Amygdala (tissue), 56 donors: ENCODE data around the gene NGFR.
"Not testable (repeated sequence)": the region's sequence is repeated elsewhere in the genome, so short reads cannot be mapped to it uniquely, and the experiment has no call there.

Experiments
- DNase-seq, 56 donors: peaks; one replicate each; lab custom pipeline; 2025; lab: John Stamatoyannopoulos, UW

Gene NGFR

GRCh38 chr17:49494399-49494985 lies 601 bp upstream of the NGFR start:
- no peak for DNase-seq

DNA sequence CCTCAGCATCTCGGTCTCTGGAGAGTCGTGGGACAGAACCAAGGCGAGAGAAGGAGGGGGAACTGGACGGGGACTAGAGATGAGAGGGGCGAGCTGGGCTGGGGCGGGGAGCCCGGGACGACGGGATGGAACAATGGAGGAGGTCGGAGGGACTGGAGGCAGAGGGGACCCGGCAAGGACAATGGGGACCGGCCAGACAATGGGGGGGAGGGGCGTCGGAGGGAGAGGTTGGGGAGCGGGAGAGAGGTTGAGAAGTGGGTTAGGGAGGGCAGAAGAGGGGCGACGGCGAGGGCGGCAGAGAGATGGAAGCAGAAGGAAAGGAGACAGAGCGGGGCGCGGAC lies 719 bp downstream of the NGFR start:
- DNase-seq: no peak

GRCh38 chr17:49496183-49496866 lies 1.2 kb downstream of the NGFR start:
- peak in 39 of 56 donors; percentile 6 to 86 (median 32) for DNase-seq

- DNase-seq: no peak
Observed at GRCh38 chr17:49496867-49497147, 1.7 kb downstream of the NGFR start.

DNA sequence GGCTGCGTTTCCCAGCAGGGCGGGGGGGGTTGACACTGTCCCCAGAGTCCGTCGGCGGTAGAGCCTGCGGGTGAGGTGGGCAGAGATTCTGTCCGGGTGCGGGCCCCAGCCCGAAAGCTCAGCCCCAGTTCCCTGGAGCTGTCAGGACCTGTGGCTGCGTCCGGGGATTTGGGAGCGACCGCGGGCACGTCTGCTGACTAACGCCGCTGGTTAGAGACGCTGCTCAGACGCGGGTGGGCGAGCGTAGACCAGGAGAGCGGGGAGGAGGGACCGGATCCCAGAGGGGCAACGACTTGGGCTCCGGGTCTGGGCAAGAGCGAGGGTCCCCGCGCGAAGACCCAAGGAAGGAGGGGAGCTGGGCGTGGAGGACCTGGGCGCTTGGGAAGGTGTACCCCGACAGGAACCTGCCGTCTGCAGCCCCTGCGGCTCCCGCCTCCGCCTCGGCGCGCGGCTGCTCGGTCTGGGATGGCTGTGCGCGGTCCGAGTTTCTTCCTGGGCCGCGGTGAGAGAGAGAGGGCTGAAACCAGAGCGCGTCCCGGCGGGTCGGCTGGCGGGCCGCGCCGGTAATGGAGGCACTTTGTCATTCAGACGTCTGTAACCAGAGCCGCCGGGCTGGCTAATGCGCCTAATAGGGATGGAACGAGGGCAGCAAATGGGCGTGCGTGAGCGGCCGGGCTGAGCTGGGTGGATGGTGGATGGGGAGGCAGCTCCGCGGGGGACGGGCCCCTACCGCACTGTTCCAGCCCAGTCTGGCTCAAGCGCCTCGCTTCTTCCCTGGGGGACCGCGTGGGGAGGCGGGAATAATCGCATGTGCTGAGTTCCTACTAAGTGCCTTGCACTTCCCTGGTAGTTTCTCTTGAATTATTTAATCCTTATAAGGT lies 2.3 kb downstream of the NGFR start:
- DNase-seq: peak in 3 of 56 donors; percentile 6 to 23 (median 11)

DNA sequence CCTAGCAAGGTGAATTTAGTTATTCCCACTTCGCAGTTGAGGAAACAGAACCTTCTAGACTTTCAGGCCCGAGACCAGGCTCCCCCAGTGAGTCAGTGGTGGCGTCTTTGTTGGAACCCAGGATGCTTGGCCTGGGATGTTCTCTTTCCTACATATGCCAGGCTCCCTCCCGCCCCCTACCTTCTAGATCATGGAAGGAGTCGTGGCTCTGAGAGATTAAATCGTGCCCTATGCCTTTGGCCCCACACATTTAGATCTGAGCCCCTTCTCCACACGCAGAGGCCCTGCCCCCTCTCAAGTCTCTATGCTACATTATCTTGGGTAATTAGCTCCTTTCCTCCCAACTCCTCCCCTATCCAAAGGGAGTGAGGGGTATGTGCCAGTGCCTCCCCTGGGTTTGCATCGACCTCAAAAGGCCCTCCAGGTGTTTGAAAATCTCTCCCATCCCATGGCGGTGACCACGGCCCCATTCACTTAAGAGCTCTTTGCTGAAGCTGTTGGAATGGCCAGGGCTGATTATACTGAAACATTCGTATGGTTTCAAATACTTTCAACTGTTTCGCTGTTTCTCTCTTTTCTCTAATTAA lies 3.0 kb downstream of the NGFR start:
- no peak for DNase-seq

GRCh38 chr17:49501496-49501895 lies 6.4 kb downstream of the NGFR start:
- no peak for DNase-seq

DNA sequence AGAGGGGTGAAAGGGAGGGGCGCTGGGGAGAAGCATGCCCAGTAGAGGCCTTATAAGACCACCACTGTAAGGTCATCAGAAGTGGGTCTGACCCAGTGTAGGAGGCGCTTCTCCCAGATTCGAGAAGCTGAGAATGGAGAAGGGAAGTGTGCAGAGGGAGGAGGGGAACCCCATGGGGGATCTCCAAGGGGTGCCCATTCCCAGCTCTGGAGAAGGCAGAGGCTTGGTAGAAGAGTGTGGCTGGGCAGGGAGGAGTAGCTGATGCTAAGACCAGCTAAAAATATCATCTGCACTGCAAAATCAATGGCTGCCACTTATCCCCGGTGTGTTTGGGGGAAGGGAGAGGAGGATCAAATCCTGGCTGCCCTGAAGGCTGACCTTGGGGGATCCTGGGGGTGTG lies 7.2 kb downstream of the NGFR start:
- no peak for DNase-seq

GRCh38 chr17:49502680-49503079 lies 7.6 kb downstream of the NGFR start:
- not testable (repeated sequence) for DNase-seq

DNA sequence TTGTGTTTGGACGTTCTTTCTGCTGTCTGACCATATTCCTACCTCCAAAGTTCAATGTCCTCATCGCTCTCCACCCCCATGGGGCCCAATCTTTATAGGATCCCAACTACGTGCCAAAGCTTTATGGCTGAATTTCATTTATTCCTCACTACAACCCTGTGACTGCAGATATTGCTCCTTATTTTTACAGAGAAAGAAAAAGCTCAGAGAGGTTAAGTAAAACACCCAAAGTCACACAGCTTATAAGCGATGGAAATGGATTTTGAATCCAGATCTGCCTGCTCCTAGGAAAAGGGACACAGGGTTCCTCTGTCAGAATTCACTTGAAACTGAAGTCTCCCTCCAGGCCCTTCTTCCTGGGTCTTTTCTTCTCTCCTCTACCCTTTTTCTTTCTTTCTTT lies 9.3 kb downstream of the NGFR start:
- DNase-seq: no peak

DNA sequence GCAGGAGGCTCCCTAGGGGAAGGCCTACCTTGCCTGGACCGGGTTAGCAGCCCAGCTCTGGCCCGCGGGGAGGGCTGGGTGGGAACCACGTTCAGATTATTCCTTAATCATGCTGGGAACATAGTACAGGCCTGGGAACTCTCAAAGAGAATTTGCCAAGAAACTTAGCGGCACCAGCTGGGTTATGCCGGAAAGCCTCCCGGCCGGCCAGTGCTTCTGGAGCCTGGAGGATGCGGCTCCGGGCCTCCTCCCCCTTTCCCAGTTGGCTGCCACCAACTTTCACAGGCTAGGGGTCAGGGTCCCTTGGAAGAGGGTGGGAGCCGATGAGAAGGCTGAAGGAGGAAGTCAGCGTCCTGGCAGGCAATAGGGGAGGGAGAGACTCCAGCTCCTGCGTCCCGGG lies 10.8 kb downstream of the NGFR start:
- DNase-seq: no peak

DNA sequence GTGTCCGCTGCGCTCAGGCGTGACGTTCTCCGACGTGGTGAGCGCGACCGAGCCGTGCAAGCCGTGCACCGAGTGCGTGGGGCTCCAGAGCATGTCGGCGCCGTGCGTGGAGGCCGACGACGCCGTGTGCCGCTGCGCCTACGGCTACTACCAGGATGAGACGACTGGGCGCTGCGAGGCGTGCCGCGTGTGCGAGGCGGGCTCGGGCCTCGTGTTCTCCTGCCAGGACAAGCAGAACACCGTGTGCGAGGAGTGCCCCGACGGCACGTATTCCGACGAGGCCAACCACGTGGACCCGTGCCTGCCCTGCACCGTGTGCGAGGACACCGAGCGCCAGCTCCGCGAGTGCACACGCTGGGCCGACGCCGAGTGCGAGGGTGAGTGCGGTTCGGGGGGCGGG lies 11.2 kb downstream of the NGFR start:
- DNase-seq: no peak

GRCh38 chr17:49508061-49508865 lies 13.2 kb downstream of the NGFR start:
- DNase-seq: no peak

- no peak for DNase-seq
Observed at GRCh38 chr17:49508866-49509587, 13.9 kb downstream of the NGFR start.

- no peak for DNase-seq
Observed at GRCh38 chr17:49509588-49509917, 14.5 kb downstream of the NGFR start.

DNA sequence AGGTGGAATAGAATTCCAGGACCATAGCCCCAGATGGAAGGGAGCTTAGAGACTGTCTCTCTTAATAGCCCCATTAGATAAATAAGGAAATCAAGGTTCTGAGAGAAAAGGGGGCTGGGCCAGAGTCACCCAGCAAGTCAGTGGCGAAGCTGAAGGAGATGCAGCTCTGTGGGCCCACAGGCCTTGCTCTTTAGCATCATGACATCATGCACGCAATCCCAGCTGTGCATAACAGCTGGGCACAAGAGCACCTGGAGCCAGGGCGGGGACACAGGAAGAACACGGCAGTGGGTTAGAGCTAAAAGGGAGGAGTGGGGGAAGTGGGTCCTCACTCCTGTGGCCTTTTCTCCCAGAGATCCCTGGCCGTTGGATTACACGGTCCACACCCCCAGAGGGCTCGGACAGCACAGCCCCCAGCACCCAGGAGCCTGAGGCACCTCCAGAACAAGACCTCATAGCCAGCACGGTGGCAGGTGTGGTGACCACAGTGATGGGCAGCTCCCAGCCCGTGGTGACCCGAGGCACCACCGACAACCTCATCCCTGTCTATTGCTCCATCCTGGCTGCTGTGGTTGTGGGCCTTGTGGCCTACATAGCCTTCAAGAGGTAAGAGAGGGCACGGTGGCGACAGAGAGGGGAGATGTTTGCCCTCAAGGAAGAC lies 15.1 kb downstream of the NGFR start:
- DNase-seq: no peak

DNA sequence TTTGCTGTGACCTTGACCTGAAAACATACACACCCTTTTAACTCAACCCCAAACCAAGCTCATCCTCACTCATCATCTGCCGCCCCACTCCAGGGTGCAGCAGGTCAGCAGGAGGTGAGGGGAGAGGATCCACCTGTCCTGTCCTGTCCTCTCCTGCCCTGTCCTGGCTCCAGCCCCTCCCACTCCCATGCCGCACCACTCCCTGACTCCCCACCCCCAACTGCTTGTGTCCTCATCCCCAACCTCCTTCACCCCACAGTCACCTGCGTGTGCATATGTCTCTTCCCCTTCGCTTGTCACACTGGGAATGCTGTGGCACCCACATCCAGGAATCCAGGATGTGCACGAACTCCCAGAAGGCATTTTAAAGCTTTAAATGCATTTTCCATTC lies 15.6 kb downstream of the NGFR start:
- no peak for DNase-seq

GRCh38 chr17:49511810-49512209 lies 16.7 kb downstream of the NGFR start:
- DNase-seq: no peak

DNA sequence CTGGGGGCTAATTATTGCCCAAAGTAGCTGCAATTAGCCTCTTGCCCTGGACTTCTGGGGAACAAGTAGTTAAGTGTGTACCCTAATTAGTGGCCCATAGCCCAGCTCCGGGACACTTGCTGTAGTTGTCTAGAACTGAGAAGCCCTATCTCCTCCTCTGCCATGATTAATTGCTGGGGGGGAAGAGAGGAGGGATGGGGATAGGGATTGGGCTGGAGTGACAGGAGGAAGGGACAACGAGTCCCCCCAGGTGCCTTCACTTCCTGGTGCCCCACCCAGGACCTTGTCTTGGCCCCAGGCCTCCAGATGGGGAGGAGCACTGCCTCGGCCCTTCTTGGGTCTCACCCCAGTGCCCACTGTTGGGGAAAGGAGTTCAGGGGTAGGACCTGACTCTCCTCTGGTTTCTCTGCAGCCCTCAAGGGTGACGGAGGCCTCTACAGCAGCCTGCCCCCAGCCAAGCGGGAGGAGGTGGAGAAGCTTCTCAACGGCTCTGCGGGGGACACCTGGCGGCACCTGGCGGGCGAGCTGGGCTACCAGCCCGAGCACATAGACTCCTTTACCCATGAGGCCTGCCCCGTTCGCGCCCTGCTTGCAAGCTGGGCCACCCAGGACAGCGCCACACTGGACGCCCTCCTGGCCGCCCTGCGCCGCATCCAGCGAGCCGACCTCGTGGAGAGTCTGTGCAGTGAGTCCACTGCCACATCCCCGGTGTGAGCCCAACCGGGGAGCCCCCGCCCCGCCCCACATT lies 17.4 kb downstream of the NGFR start:
- no peak for DNase-seq
